Upper lobe of left lung (tissue), 6 donors: ENCODE measurements around the gene UPK3A. TPM values are rescaled to one million over a fixed set of nuclear protein-coding genes. Genes with fewer than 3 reads are reported as not detected.
A peak's percentile ranks its signal among the peaks of the same experiment; 100 is the strongest.

Experiments used
- ATAC-seq, 2 donors: fragments of 200-7000 bp; cut with Tn5 transposase; one replicate each; pipeline ENCODE4 v1.9.1; 2022; ENCODE audit warnings: mild to moderate bottlenecking in 2 of 2, moderate library complexity in 2 of 2; ENCODE audit not compliant: low FRiP score in 2 of 2
- DNase-seq, 2 donors: peaks; one replicate each; pipeline ENCODE4 v3.0.0-alpha.2; 2019 to 2020
- H3K27ac ChIP-seq, 4 donors: fragments of 200-600 bp; sonication (generic); one replicate each; pipeline ENCODE4 v1.5.1; 2016 to 2019
- H3K27me3 ChIP-seq, 4 donors: fragments of 200-600 bp; sonication (generic); one replicate each; pipeline ENCODE4 v1.5.1; 2017 to 2019
- H3K36me3 ChIP-seq, 4 donors: fragments of 200-600 bp; sonication (generic); one replicate each; pipeline ENCODE4 v1.5.1; 2016 to 2019
- H3K4me1 ChIP-seq, 4 donors: fragments of 200-600 bp; sonication (generic); one replicate each; pipeline ENCODE4 v1.5.1; 2018 to 2019
- H3K4me3 ChIP-seq, 4 donors: fragments of 200-600 bp; sonication (generic); one replicate each; pipeline ENCODE4 v1.5.1; 2017 to 2019; ENCODE audit warnings: mild to moderate bottlenecking in 2 of 4, moderate library complexity in 1 of 4
- H3K9me3 ChIP-seq, 4 donors: fragments of 200-600 bp; sonication (generic); one replicate each; pipeline ENCODE4 v1.5.1; 2018 to 2019
- CTCF ChIP-seq, 6 experiments: fragments of 450-650 bp in 4 of 6; fragments of 200-600 bp in 2 of 6; sonication (generic) in 2 of 6; IDR thresholded peaks; one replicate each; pipeline ENCODE4 v1.5.1; 2016 to 2019; ENCODE audit warnings: antibody characterized with exemption in 6 of 6
- EP300 ChIP-seq, 4 donors: sonication (generic); formaldehyde crosslinking; IDR thresholded peaks; one replicate each; pipeline ENCODE4 v1.5.1; 2017; ENCODE audit warnings: antibody characterized with exemption in 4 of 4, control low read depth in 2 of 4
- POLR2A ChIP-seq, 4 donors: fragments of 450-650 bp; IDR thresholded peaks; one replicate each; pipeline ENCODE4 v1.5.1; 2016 to 2017; ENCODE audit warnings: antibody characterized with exemption in 4 of 4, mild to moderate bottlenecking in 2 of 4
- POLR2AphosphoS5 ChIP-seq, 2 donors: sonication (generic); formaldehyde crosslinking; IDR thresholded peaks; one replicate each; pipeline ENCODE4 v1.5.1; 2017; ENCODE audit warnings: antibody characterized with exemption in 2 of 2
- WGBS, 2 donors: methylation state at CpG; one replicate each; pipeline ENCODE4 v1.1.5; 2017 to 2018; 5-methylcytosine and 5-hydroxymethylcytosine counted together
- total RNA-seq, 6 donors: library from RNA; depleted of rRNA in 4 of 6; stranded (reverse); fragments of >200 nt in 4 of 6; gene quantifications; one replicate each; pipeline versions ENCODE4 v1.1.0 to v1.2.1, GENCODE V29; 2016 to 2021
- donor health status: DM: no; HTN: no; CAD: no; lungs with moderate emphysema.
- donor health status: DM: no; HTN: yes; CAD: no; lungs with severe emphysema.

The UPK3A gene
- total RNA-seq, 6 donors from 2014 or later: 0.44 TPM; not detected in 5

GRCh38 chr22:45306139-45306538, 21.4 kb downstream of the UPK3A start:
- Histone ChIP-seq H3K36me3 (no peaks in the 10 kb centered on the region), H3K9me3 (no peaks in the 10 kb centered on the region), H3K4me3 (no peak overlapping the region), H3K4me1 (peaks cover 14 to 19% (median 15%) of the 10 kb centered on the region in 4 donors), H3K27me3 (no peaks in the 10 kb centered on the region), H3K27ac (no peak overlapping the region)
- no peak for DNase-seq
- TF ChIP-seq POLR2A (IDR thresholded peaks at IDR 0.05) (no peak), CTCF (IDR thresholded peaks at IDR 0.05) (no peak), POLR2AphosphoS5 (IDR thresholded peaks at IDR 0.05) (no peak), EP300 (IDR thresholded peaks at IDR 0.05) (no peak)
- 91 to 97% methylated on average over 9 of the region's 9 CpGs for WGBS, 2 donors
- ATAC-seq: no peak

GRCh38 chr22:45308391-45308956, 23.7 kb downstream of the UPK3A start:
- DNase-seq (no peak), ATAC-seq (no peak)
- H3K9me3 ChIP-seq: no peaks in the 10 kb centered on the region
- TF ChIP-seq POLR2A (IDR thresholded peaks at IDR 0.05): no peak
- TF ChIP-seq CTCF (IDR thresholded peaks at IDR 0.05): no peak
- no peak for TF ChIP-seq EP300 (IDR thresholded peaks at IDR 0.05)
- TF ChIP-seq POLR2AphosphoS5 (IDR thresholded peaks at IDR 0.05): no peak
- H3K4me3 ChIP-seq: no peak overlapping the region
- H3K27ac ChIP-seq: peak overlapping the region in 1 of 4 donors; percentile 91
- H3K27me3 ChIP-seq: no peaks in the 10 kb centered on the region
- H3K36me3 ChIP-seq: no peaks in the 10 kb centered on the region
- 83 to 98% methylated on average over 6 of the region's 6 CpGs for WGBS, 2 donors
- peaks cover 19 to 26% (median 20%) of the 10 kb centered on the region in 4 donors for H3K4me1 ChIP-seq

- peak overlapping the region; percentile 2 to 99 (median 96) for H3K4me3 ChIP-seq
- no peaks in the 10 kb centered on the region for H3K36me3 ChIP-seq
- ATAC-seq: peak in 1 of 2 donors; percentile 0
- TF ChIP-seq POLR2AphosphoS5 (IDR thresholded peaks at IDR 0.05) (no peak), POLR2A (IDR thresholded peaks at IDR 0.05) (no peak), EP300 (IDR thresholded peaks at IDR 0.05) (no peak), CTCF (IDR thresholded peaks at IDR 0.05) (no peak)
- no peaks in the 10 kb centered on the region for H3K27me3 ChIP-seq
- peaks cover 19 to 31% (median 21%) of the 10 kb centered on the region in 4 donors for H3K4me1 ChIP-seq
- peak overlapping the region; percentile 63 to 91 (median 84) for H3K27ac ChIP-seq
- 56 to 70% methylated on average over 24 to 25 of the region's 25 CpGs for WGBS, 2 donors
- H3K9me3 ChIP-seq: no peaks in the 10 kb centered on the region
- DNase-seq: no peak
Measured at GRCh38 chr22:45308957-45309421, 24.2 kb downstream of the UPK3A start.

- Histone ChIP-seq H3K4me3 (peak within 1 kb of the TSS; percentile 88 to 99 (median 96)), H3K36me3 (no peaks in the 10 kb centered on the region), H3K9me3 (no peaks in the 10 kb centered on the region), H3K27ac (peak within 1 kb of the TSS; percentile 63 to 91 (median 84)), H3K27me3 (no peaks in the 10 kb centered on the region), H3K4me1 (peaks cover 19 to 35% (median 21%) of the 10 kb centered on the region in 4 donors)
- ATAC-seq (peak; percentile 97 to 98), DNase-seq (peak; percentile 96 to 100)
- no peak for TF ChIP-seq EP300 (IDR thresholded peaks at IDR 0.05)
- peak in 2 of 4 donors; percentile 65 to 84 for TF ChIP-seq POLR2A (IDR thresholded peaks at IDR 0.05)
- peak in 3 of 6 experiments; percentile 11 to 38 (median 14) for TF ChIP-seq CTCF (IDR thresholded peaks at IDR 0.05)
- TF ChIP-seq POLR2AphosphoS5 (IDR thresholded peaks at IDR 0.05): peak; percentile 44 to 85
- 1 to 3% methylated on average over 22 to 27 of the region's 95 CpGs for WGBS, 2 donors
Measured at GRCh38 chr22:45309422-45310227, 24.9 kb downstream of the UPK3A start, which contains the start of gene FAM118A. TSS of gene FAM118A (plus strand) at chr22:45309934. CDS start at chr22:45322380, 12,446 bp downstream.
